K562 (cell line): Measurements from ENCODE around the gene PTCH1. TPM values are rescaled to one million over a fixed set of nuclear protein-coding genes. Genes with fewer than 3 reads are reported as not detected.

Source experiments
- ATAC-seq: fragments of 200-7000 bp; cut with Tn5 transposase; 3 replicates; pipeline ENCODE4 v1.9.1; 2020; ENCODE audit warnings: moderate library complexity
- BruUV-seq: library from RNA; stranded (reverse); fragments of 400-500 nt; replicated peaks from 2 replicates; lab custom pipeline; 2021; lab: Mats Ljungman, UMichigan
- CTCF ChIA-PET: fragments of 300-600 bp; formaldehyde crosslinking; extraction: SDS; loops from one replicate; lab custom pipeline; 2021; ENCODE audit warnings: low intra/inter-chr PET ratio; lab: Yijun Ruan, JAX
- POLR2A ChIA-PET: fragments of 300-600, 350-650 bp; sonication (Branson Sonifier 250); formaldehyde crosslinking; extraction: SDS; loops from one replicate; lab custom pipeline; 2021; ENCODE audit warnings: antibody characterized with exemption, inconsistent platforms; lab: Yijun Ruan, JAX
- DNase-seq, 4 experiments: peaks; one replicate each; pipeline versions ENCODE4 v3.0.0 to v3.0.0-alpha.2; 2011 to 2018; ENCODE audit warnings: low spot score in 3 of 4, mixed read lengths in 3 of 4; ENCODE audit errors: extremely low read depth in 1 of 4
- FAIRE-seq: peaks from 2 replicates; lab custom pipeline; 2011; peaks lifted over from hg19 to GRCh38; lab: Jason Lieb, UNC
- H2AFZ ChIP-seq: 2 replicates; pipeline ENCODE4 v1.6.0; 2011; ENCODE audit warnings: low read depth, low read length, control low read depth, inconsistent platforms
- H3K27ac ChIP-seq: fragments of 200-600 bp; 3 replicates; pipeline ENCODE4 v1.8.0; 2011; ENCODE audit warnings: low read depth, mild to moderate bottlenecking, control low read depth, inconsistent platforms, low read length, moderate library complexity, mixed read lengths; ENCODE audit errors: extremely low read depth
- H3K27me3 ChIP-seq, 2 experiments: fragments of 300-600 bp in 1 of 2; 2 replicates in 1 of 2; 3 replicates in 1 of 2; pipeline versions ENCODE4 v1.6.0 to v1.8.0; 2011; ENCODE audit warnings: inconsistent platforms in 2 of 2, low read length in 2 of 2, mild to moderate bottlenecking in 1 of 2, mixed read lengths in 1 of 2, moderate library complexity in 1 of 2; ENCODE audit not compliant: control insufficient read depth in 2 of 2, insufficient read depth in 2 of 2
- H3K36me3 ChIP-seq: fragments of 300-600 bp; 3 replicates; pipeline ENCODE4 v1.8.0; 2011; ENCODE audit warnings: mild to moderate bottlenecking, low read length, inconsistent platforms; ENCODE audit not compliant: control insufficient read depth, insufficient read depth
- H3K4me1 ChIP-seq, 2 experiments: fragments of 200-600 bp in 1 of 2; replicated peaks in 1 of 2; 2 replicates in 1 of 2; 3 replicates in 1 of 2; pipeline versions ENCODE4 v1.5.1 to v1.8.0; 2011; ENCODE audit warnings: inconsistent platforms in 2 of 2, low read length in 2 of 2, mild to moderate bottlenecking in 1 of 2, mixed read lengths in 1 of 2, moderate library complexity in 1 of 2; ENCODE audit not compliant: control insufficient read depth in 2 of 2, insufficient read depth in 2 of 2
- H3K4me2 ChIP-seq: 2 replicates; pipeline ENCODE4 v1.6.1; 2011; ENCODE audit warnings: low read length, control low read depth, inconsistent platforms, mixed read lengths; ENCODE audit not compliant: insufficient read depth
- H3K4me3 ChIP-seq: fragments of 200-600 bp; sonication (generic), shearing (Covaris generic); 2 replicates; pipeline ENCODE4 v1.5.1; 2016; ENCODE audit warnings: control low read depth, inconsistent platforms
- H3K79me2 ChIP-seq: fragments of 200-600 bp; 3 replicates; pipeline ENCODE4 v1.8.0; 2011; ENCODE audit warnings: low read length, inconsistent platforms; ENCODE audit not compliant: control insufficient read depth, insufficient read depth
- H3K9ac ChIP-seq, 2 experiments: 2 replicates each; pipeline versions ENCODE4 v1.6.0 to v1.6.1; 2011; ENCODE audit warnings: low read depth in 2 of 2, low read length in 2 of 2, control low read depth in 1 of 2, inconsistent platforms in 1 of 2, mild to moderate bottlenecking in 1 of 2, mixed read lengths in 1 of 2; ENCODE audit not compliant: insufficient read depth in 1 of 2
- H3K9me1 ChIP-seq: one replicate; pipeline ENCODE4 v1.6.0; 2011; ENCODE audit warnings: inconsistent platforms, mild to moderate bottlenecking, low read length, moderate library complexity; ENCODE audit not compliant: control insufficient read depth, insufficient read depth
- H3K9me3 ChIP-seq: replicated peaks from 2 replicates; pipeline ENCODE4 v1.5.1; 2011; ENCODE audit warnings: low read depth, low read length, inconsistent platforms; ENCODE audit not compliant: control insufficient read depth, insufficient read depth
- H4K20me1 ChIP-seq: replicated peaks from 2 replicates; pipeline ENCODE4 v1.6.1; 2011; ENCODE audit warnings: low read length, inconsistent platforms, mixed read lengths; ENCODE audit not compliant: control insufficient read depth, insufficient read depth
- ADNP ChIP-seq: fragments of 200-800 bp; sonication (Bioruptor generic); IDR thresholded peaks from 2 replicates; pipeline ENCODE4 v1.6.1; 2016; ENCODE audit warnings: missing genetic modification characterization, missing compliant biosample characterization
- BRD9 ChIP-seq: fragments of 450-650 bp; IDR thresholded peaks from 2 replicates; pipeline ENCODE4 v1.6.1; 2018; ENCODE audit warnings: low read depth; ENCODE audit not compliant: partially characterized antibody
- DEAF1 ChIP-seq: fragments of 450-650 bp; formaldehyde crosslinking; IDR thresholded peaks from 2 replicates; pipeline ENCODE4 v1.4.0; 2020; ENCODE audit warnings: mild to moderate bottlenecking, moderate library complexity
- HINFP ChIP-seq: fragments of 450-650 bp; conservative IDR thresholded peaks from 2 replicates; pipeline ENCODE4 v1.6.1; 2016; ENCODE audit warnings: missing genetic modification characterization, low read depth, mild to moderate bottlenecking, control low read depth, missing compliant biosample characterization
- MECOM ChIP-seq: fragments of 250-450 bp; sonication (Bioruptor Pico); IDR thresholded peaks from 2 replicates; pipeline ENCODE4 v1.8.0; 2022; ENCODE audit warnings: inconsistent platforms
- RBM14 ChIP-seq: fragments of 200-400 bp; formaldehyde crosslinking; IDR thresholded peaks from 2 replicates; pipeline ENCODE4 v1.6.1; 2018; ENCODE audit warnings: low read depth, mild to moderate bottlenecking, low read length, moderate library complexity, borderline replicate concordance; ENCODE audit not compliant: insufficient read depth
- ZNF24 ChIP-seq: fragments of 450-650 bp; IDR thresholded peaks from 2 replicates; pipeline ENCODE4 v1.6.1; 2016
- ZNF57 ChIP-seq: fragments of 450-650 bp; formaldehyde crosslinking; IDR thresholded peaks from 2 replicates; pipeline ENCODE4 v1.4.0; 2020; ENCODE audit warnings: mild to moderate bottlenecking, moderate library complexity
- ZNF644 ChIP-seq: fragments of 200-800 bp; sonication (Bioruptor generic); IDR thresholded peaks from 2 replicates; pipeline ENCODE4 v1.6.1; 2016; ENCODE audit warnings: low read depth, missing genetic modification characterization, missing compliant biosample characterization
- ZNF76 ChIP-seq: fragments of 250-450 bp; sonication (Bioruptor Pico); IDR thresholded peaks from 2 replicates; pipeline ENCODE4 v1.4.0; 2020; ENCODE audit warnings: mild to moderate bottlenecking, moderate library complexity, borderline replicate concordance
- WGBS: fragments of 100-300 bp; shearing (Covaris generic); methylation state at CpG from one replicate; pipeline ENCODE4 v1.1.6; 2016; ENCODE audit warnings: low coverage, mixed read lengths; ENCODE audit not compliant: insufficient coverage; ENCODE audit errors: missing lambda C conversion rate; 5-methylcytosine and 5-hydroxymethylcytosine counted together
- in situ Hi-C: fragments of 300-500 bp; cut with MboI; formaldehyde crosslinking; loops from 4 replicates; pipeline ENCODE4 v1.15.0; 2018; ENCODE audit warnings: inconsistent platforms, mixed read lengths
- intact Hi-C: fragments of 100-400 bp; cut with micrococcal nuclease; formaldehyde crosslinking; loops from 2 replicates; pipeline ENCODE4 v1.14.2; 2022
- polyA plus RNA-seq, 8 experiments: library from polyadenylated mRNA; depleted of rRNA in 4 of 8; stranded (reverse) in 5 of 8; unstranded in 3 of 8; fragments of >200 nt; fragmentation: Nextera tagmentation in 2 of 8; fragmentation: Illumina TruSeq in 1 of 8; extraction: Ambion mirVana in 2 of 8; extraction: Trizol in 1 of 8; gene quantifications; 2 replicates each; pipeline versions ENCODE4 v1.2.1 to v1.2.3, GENCODE V29; 2011 to 2014; ENCODE audit warnings: inconsistent platforms in 1 of 8, missing spikeins in 1 of 8
- total RNA-seq, 7 experiments: library from RNA; depleted of rRNA in 6 of 7; stranded (reverse); fragments of >200 nt in 6 of 7; fragmentation: Illumina TruSeq in 2 of 7; extraction: Trizol in 2 of 7; gene quantifications; 2 replicates each; pipeline versions ENCODE4 v1.2.1 to v1.2.3, GENCODE V29; 2011 to 2021; ENCODE audit warnings: low replicate concordance in 1 of 7

The PTCH1 gene
- total and polyA plus RNA-seq, 9 of the 15 experiments (the other 6 are each of a cell fraction or from before 2014, with no cell fraction given): 0.70 to 9.9 (median 3.8) TPM

GRCh38 chr9:95503369-95503768 is 13.4 kb downstream of the PTCH1 start:
- no TSS peak for BruUV-seq
- Histone ChIP-seq H3K4me3 (no peak overlapping the region), H3K4me1 (peaks cover 19 to 30% of the 10 kb centered on the region in 2 experiments; a peak in 4 of 5 replicates), H2AFZ (no peak overlapping the region), H3K4me2 (no peak overlapping the region), H3K27me3 (no peaks in the 10 kb centered on the region), H3K9me3 (no peaks in the 10 kb centered on the region), H3K36me3 (no peaks in the 10 kb centered on the region), H3K27ac (no peak overlapping the region), H3K9me1 (no peaks in the 10 kb centered on the region), H3K79me2 (peaks cover 51% of the 10 kb centered on the region), H4K20me1 (peaks cover 8% of the 10 kb centered on the region; the same call in 1 of the 2 replicates), H3K9ac (no peak overlapping the region)
- DNase-seq (no peak), ATAC-seq (no peak), FAIRE-seq (no peak)
- CTCF ChIA-PET: no interaction called here
- WGBS: 84% methylated on average over 2 of the region's 6 CpGs
- intact Hi-C loops (no loop called here), in situ Hi-C loops (no loop called here)
- peak; percentile 82 for TF ChIP-seq ZNF24
- TF ChIP-seq BRD9: no peak
- POLR2A ChIA-PET: interaction anchor here (0.7 to 1.1 kb wide), 2 partner anchors 13 to 468 kb away, joined by 4 to 5 read pairs; no protein-coding TSS in a partner anchor

GRCh38 chr9:95502248-95502647 is 14.5 kb downstream of the PTCH1 start:
- Histone ChIP-seq H3K27me3 (no peaks in the 10 kb centered on the region), H2AFZ (no peak overlapping the region), H4K20me1 (peaks cover 8% of the 10 kb centered on the region; the same call in 1 of the 2 replicates), H3K9me1 (no peaks in the 10 kb centered on the region), H3K9ac (peak overlapping the region in 1 of 2 experiments; percentile 64; a peak in 2 of 4 replicates), H3K36me3 (no peaks in the 10 kb centered on the region), H3K27ac (no peak overlapping the region), H3K4me2 (no peak overlapping the region), H3K4me3 (no peak overlapping the region), H3K9me3 (no peaks in the 10 kb centered on the region), H3K79me2 (peaks cover 42% of the 10 kb centered on the region), H3K4me1 (peaks cover 19% of the 10 kb centered on the region in 2 experiments; a peak in 4 of 5 replicates)
- BruUV-seq: no TSS peak
- FAIRE-seq (no peak), DNase-seq (no peak), ATAC-seq (no peak)
- intact Hi-C loops: no loop called here
- in situ Hi-C loops: no loop called here
- ChIA-PET CTCF (no interaction called here), POLR2A (interaction anchor here (1.4 kb wide), 1 partner anchor 9 kb away, joined by 4 read pairs; no protein-coding TSS in a partner anchor)
- TF ChIP-seq DEAF1 (CRISPR knock-in tag): no peak
- TF ChIP-seq RBM14: no peak
- TF ChIP-seq MECOM: no peak
- no peak for TF ChIP-seq ZNF76 (CRISPR knock-in tag)
- no peak for TF ChIP-seq ZNF57 (CRISPR knock-in tag)
- TF ChIP-seq ADNP (tag): no peak
- no peak for TF ChIP-seq ZNF644 (tag)
- TF ChIP-seq HINFP (tag): no peak
- WGBS: 47% methylated on average over 3 of the region's 3 CpGs
